Muscle layer of colon (tissue), 2 donors: ENCODE data around the gene SLF2.

ENCODE experiments used
- H3K27ac ChIP-seq: one replicate; pipeline ENCODE4 v1.7.0; 2013; ENCODE audit warnings: low read depth, mild to moderate bottlenecking, low read length, moderate library complexity
- H3K27me3 ChIP-seq, 2 donors: one replicate each; pipeline ENCODE4 v1.7.0; 2013; ENCODE audit warnings: low read length in 2 of 2, mild to moderate bottlenecking in 2 of 2; ENCODE audit not compliant: insufficient read depth in 2 of 2, control insufficient read depth in 1 of 2
- H3K36me3 ChIP-seq: one replicate; pipeline ENCODE4 v1.7.0; 2013; ENCODE audit warnings: mild to moderate bottlenecking, low read length; ENCODE audit not compliant: insufficient read depth
- H3K4me1 ChIP-seq: one replicate; pipeline ENCODE4 v1.7.0; 2013; ENCODE audit warnings: mild to moderate bottlenecking, low read length; ENCODE audit not compliant: insufficient read depth
- H3K4me3 ChIP-seq, 2 donors: one replicate each; pipeline ENCODE4 v1.7.0; 2013; ENCODE audit warnings: low read length in 2 of 2, low read depth in 1 of 2, mild to moderate bottlenecking in 1 of 2, moderate library complexity in 1 of 2
- H3K9ac ChIP-seq: one replicate; pipeline ENCODE4 v1.7.0; 2013; ENCODE audit warnings: low read length
- H3K9me3 ChIP-seq: one replicate; pipeline ENCODE4 v1.7.0; 2013; ENCODE audit warnings: mild to moderate bottlenecking, low read length
- donor health status: abdominal sarcoma.
- donor health status: Adenocarcinoma of cecum.

The SLF2 gene

DNA sequence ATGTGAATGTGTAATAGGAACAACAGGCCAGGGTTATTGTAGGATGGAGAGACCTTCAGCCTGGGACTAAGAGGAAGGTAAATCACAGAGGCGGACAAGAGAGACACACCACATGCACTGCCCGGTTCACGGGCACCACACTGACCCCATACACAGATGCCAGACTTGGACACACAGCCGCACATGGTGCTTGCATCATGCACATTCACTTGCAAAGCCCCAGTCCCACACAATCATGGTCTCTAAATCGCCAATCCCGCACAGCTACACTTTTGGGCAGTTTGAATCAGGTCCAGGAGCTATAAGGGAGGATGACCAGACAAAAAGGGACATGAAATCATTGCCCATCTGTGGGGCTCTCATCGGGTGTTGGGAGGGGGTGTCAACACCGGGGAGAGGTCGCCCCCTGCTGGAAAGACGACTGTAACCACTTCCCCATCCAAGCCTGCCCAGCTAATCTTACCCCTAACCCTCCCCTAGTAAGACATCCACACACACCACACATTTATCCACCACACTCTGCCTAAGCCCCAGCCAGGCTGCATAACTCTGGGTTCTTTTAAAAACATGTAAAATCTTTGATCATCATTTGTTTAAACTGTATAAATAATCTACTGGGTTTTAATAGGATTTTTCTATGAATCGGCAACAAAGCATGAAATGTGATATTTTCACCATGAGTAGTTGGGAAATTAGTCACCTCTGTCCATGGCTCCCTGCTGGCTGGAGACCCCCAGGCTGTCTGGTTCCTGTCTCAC, 40.5 kb upstream of the SLF2 start:
- no peak overlapping the region for H3K4me3 ChIP-seq
- H3K4me1 ChIP-seq, result no peaks in the 10 kb centered on the region
- peaks cover 0 to 8% of the 10 kb centered on the region in 2 donors for H3K27me3 ChIP-seq
- H3K9me3 ChIP-seq, result no peaks in the 10 kb centered on the region
- no peak overlapping the region for H3K9ac ChIP-seq
- H3K27ac ChIP-seq, result no peak overlapping the region
- no peaks in the 10 kb centered on the region for H3K36me3 ChIP-seq

DNA sequence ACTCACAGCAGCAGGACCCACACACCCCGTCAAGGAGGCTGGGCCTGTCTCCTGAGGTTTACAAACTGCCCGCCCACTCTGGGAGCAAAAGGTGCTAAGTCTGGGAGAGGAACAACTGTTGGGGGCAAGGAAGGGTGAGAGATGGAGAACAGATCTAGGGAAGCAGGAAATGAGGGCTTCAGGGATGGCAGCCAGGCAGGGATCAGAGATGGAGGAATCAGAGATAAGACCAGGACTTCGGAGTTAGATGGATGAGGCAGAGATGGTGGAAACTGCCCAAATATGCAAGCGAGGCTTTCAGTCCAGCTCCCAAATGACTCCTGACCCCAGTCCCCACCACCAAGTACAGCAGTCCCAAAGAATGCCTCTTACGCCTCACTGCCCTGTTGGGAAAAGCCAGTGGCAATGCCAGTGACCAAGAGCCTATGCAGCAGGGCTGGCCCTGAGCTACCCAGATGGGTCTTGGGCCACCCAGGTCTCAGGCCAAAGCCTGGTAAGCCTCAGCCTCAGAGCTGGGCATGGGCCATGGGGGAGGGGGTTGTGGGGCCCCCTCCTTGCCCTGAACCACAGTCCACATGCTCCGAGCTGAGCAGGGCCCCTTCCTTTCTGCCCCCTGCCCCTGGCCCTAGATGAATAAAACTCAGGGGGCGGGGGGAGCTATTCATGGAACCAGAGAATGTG, 39.5 kb upstream of the SLF2 start:
- Histone ChIP-seq H3K9ac (no peak overlapping the region), H3K36me3 (no peaks in the 10 kb centered on the region), H3K9me3 (no peaks in the 10 kb centered on the region), H3K4me3 (no peak overlapping the region), H3K4me1 (no peaks in the 10 kb centered on the region), H3K27ac (no peak overlapping the region), H3K27me3 (peaks cover 0 to 8% of the 10 kb centered on the region in 2 donors)

DNA sequence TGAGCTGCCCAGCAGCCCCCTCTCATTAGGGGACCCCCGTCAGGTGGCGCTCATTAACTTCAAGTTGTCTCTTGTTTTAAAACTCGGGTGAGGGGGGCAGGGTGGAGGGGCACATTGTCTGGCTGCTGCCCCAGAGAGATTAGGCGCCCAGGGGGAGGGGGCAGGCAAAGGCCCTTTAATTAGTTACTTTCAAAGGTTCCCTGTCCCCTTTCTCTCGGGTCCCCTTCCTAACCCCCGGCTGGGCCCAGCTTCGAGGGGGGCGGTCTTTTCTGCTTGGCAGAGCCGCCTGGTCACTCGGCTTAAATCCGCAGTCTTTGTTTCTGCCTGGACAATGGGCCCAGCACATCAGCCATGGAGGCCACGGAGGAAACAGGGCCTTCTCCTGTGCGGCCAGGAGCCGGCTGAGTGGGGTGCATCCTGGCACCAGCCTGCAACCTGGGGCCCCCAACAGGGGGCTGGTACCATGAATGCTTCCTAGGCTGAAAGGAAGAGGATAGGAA, 38.9 kb upstream of the SLF2 start:
- Histone ChIP-seq H3K36me3 (no peaks in the 10 kb centered on the region), H3K4me3 (no peak overlapping the region), H3K9ac (no peak overlapping the region), H3K27me3 (peaks cover 0 to 8% of the 10 kb centered on the region in 2 donors), H3K4me1 (no peaks in the 10 kb centered on the region), H3K9me3 (no peaks in the 10 kb centered on the region), H3K27ac (no peak overlapping the region)

DNA sequence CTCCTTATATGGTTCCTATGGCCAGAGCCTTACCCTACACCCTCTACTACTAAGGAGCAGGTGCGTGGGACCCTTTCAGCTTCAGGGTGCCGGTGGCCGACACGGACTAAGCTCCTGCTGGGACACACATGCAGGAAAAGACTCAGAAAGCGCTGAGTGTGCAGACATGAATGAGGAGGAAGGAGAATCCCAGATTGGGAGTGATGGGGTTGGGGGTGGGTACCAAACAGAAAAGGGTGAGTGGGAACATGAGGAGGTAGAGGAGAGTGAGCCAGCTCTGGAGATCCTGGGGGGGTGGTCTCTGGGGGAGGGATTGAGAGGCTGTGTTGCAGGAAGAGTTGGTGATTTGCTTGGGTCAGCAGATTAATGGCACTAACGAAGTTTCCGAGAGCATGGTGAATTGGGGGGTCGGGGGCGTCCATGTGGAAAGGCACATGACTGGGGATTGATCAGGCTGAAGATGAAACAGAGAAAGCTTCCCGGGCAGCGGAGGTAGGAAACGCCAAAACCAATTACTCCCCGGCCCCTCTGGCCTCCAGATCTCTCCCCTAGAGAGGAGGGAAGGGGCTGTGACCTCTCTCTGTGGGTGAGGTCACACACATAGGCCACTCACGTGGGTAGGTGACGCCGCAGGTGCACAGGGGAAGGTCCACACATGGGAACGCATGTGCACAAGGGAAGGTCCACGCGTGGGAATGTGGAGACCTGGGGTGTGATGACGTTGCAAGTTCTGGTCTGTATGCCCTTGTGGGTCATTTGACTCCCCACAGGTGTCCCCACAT, 37.9 kb upstream of the SLF2 start:
- H3K4me3 ChIP-seq, result no peak overlapping the region
- H3K36me3 ChIP-seq, result no peaks in the 10 kb centered on the region
- no peaks in the 10 kb centered on the region for H3K4me1 ChIP-seq
- H3K27me3 ChIP-seq, result peaks cover 0 to 8% of the 10 kb centered on the region in 2 donors
- H3K9ac ChIP-seq, result no peak overlapping the region
- no peak overlapping the region for H3K27ac ChIP-seq
- no peaks in the 10 kb centered on the region for H3K9me3 ChIP-seq

DNA sequence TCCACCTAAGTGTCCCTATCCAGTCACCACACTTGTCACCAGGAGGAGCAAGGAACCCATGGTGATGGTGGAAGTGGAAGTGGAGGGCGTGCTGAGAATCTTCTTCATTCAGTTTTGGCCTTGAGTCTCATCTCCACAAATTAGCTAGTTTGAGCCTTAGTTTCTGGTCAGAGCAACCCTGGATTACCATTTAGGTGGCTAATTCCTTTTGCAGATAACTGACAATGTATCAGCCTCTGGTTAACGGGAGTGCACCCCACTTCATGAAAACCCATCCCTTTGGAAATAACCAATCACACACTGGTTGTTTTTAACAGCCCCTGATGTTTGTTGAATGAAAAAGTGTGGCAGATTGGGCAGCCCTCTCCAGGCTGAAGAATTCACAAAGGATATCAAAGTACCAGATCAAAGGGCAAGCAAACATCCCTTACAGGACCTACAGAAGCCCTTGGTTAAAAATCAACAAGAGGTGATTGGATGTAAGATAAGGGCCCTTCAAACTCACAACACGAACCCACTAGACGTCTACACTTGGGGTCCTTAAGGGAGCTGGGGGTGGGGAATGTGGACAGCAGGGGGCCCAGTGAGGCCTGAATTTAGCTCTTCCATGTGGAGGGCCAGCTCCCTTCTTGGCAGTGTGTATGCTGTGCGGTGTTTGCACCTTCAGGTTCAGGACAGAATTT, 37.1 kb upstream of the SLF2 start:
- no peak overlapping the region for H3K27ac ChIP-seq
- H3K36me3 ChIP-seq, result no peaks in the 10 kb centered on the region
- H3K4me3 ChIP-seq, result no peak overlapping the region
- H3K27me3 ChIP-seq, result peaks cover 0 to 8% of the 10 kb centered on the region in 2 donors
- no peak overlapping the region for H3K9ac ChIP-seq
- no peaks in the 10 kb centered on the region for H3K4me1 ChIP-seq
- H3K9me3 ChIP-seq, result no peaks in the 10 kb centered on the region

DNA sequence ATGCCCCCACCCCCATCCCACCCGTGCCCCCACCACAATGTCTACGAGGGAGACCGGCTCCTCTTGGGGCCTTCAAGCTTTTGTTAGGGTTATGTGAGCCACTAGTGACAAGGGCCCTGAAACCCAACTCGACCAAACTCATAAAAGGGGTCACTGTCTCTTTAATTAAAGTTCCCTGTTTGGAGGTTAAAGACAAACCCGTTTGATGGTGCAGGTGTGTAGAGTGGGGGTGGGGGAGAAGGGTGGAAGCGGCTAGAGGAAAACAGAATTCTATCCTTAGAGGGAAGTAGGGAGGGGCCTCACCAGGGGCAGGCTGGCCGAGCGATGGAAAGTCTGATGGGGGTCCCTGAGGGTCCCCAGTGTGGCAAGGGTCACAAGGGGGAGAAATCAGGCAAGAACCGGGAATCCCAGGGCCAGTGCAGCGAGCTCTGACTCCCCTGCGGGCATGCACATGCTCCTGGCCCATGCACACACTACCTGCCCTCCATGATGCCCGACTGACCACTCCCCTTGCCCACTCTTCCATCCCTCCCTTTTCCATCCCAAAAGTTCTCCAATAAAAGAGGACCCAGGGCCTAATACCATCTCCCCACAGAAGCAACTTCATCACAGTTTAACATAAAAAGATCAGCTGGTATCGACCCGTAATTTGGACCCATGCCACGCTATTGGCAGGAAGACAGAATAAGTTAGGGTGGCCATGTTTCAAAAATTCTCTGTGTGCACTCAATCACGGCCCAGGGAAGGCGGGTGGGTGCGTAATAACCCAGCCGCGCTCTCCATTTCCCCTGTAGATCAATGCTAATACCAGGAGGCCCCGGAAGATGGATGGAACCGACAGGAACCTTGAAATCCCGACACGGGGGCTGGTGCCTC, 35.9 kb upstream of the SLF2 start:
- Histone ChIP-seq H3K9me3 (no peaks in the 10 kb centered on the region), H3K27ac (no peak overlapping the region), H3K9ac (no peak overlapping the region), H3K36me3 (no peaks in the 10 kb centered on the region), H3K27me3 (peaks cover 0 to 8% of the 10 kb centered on the region in 2 donors), H3K4me1 (no peaks in the 10 kb centered on the region), H3K4me3 (no peak overlapping the region)

DNA sequence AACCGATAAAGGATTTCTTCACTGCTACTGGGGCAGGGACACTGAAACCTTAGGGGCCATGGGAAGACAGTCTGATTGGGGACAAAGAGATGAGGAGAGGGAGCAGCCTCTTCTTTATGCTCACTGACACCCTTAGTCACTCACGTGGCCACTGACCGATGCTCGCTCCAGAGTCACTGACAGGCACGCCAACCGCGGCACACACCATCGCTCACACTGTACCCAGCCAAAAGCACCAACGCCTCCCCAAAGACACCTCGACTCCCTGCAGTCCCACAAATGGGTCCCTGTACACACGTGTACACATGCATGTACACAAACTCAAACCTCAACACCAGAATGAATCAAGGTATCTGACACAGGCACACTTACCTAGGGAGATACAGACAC, 35.3 kb upstream of the SLF2 start:
- H3K4me3 ChIP-seq, result no peak overlapping the region
- peaks cover 0 to 8% of the 10 kb centered on the region in 2 donors for H3K27me3 ChIP-seq
- H3K36me3 ChIP-seq, result no peaks in the 10 kb centered on the region
- H3K27ac ChIP-seq, result no peak overlapping the region
- no peaks in the 10 kb centered on the region for H3K4me1 ChIP-seq
- H3K9ac ChIP-seq, result no peak overlapping the region
- H3K9me3 ChIP-seq, result no peaks in the 10 kb centered on the region

DNA sequence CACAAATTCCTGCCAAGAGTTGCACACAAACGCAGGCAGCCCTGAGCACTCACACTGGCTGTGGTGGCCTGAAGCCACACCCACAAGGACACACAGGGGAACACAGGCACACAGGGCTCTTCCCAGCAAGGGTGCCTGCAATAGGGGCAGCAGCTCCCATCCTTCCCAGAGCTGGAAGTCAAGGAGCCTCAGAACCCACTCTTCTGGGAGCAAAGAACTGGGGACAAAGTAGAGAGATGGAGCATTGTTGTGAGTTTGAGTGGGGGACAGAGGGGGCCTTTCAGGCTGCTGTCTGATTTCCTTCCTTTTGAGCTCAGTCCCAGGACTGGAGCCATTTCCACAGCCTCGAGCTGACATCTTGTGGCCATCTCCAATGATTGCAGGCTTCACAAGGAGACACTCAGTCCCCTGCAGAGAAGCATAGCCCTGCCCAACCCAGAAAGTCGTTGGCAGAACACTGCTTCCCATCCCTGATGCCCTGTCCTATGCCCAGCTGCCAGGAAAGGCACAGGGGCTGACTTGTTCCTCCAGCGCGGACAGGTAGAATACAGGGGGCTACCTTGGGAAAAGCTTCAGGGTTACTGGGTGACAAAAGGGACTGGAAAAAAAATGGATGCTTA, 34.4 kb upstream of the SLF2 start:
- Histone ChIP-seq H3K9me3 (no peaks in the 10 kb centered on the region), H3K4me1 (no peaks in the 10 kb centered on the region), H3K36me3 (no peaks in the 10 kb centered on the region), H3K4me3 (no peak overlapping the region), H3K9ac (no peak overlapping the region), H3K27ac (no peak overlapping the region), H3K27me3 (peaks cover 0 to 7% of the 10 kb centered on the region in 2 donors)

DNA sequence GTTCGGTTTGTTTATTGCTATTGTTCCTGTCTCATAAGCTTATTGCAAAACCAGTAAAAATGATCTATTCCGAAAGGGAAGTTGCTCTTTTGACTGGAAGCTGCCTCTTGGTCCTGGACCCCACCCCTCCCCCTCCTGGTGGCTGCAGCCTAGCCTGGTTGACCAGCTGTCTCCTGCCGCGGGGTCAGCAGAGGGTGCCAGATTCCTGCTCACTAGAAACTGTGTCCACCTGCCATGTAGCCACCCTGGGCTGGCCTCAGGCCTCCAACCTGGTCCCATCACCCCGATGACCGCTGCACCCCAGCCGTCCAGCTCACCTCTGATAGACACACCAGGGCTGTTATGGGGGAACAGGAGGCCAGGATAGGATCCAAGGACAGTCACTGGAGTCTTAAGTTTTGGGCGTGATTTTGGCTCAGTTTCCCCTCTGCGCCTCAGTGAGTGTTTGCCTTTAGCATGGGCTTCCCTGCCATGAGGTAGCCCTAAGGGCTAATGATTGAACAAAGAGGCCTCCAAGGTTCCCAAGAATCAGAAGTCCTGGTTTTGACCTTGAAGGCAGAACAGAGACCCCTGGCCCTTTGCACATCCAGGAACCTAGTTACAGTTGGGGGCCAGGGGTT, 32.9 kb upstream of the SLF2 start:
- no peak overlapping the region for H3K9ac ChIP-seq
- H3K9me3 ChIP-seq, result no peaks in the 10 kb centered on the region
- no peaks in the 10 kb centered on the region for H3K36me3 ChIP-seq
- H3K4me1 ChIP-seq, result no peaks in the 10 kb centered on the region
- no peak overlapping the region for H3K27ac ChIP-seq
- H3K4me3 ChIP-seq, result no peak overlapping the region
- no peaks in the 10 kb centered on the region for H3K27me3 ChIP-seq
